Body of pancreas (tissue), 4 donors: Measurements from ENCODE around the gene WRNIP1.

Experiments used
- CTCF ChIP-seq, 7 experiments: fragments of 450-650 bp in 4 of 7; fragments of 200-600 bp in 3 of 7; sonication (generic) in 3 of 7; IDR thresholded peaks; one replicate each; pipeline ENCODE4 v1.5.1; 2016 to 2019; ENCODE audit warnings: antibody characterized with exemption in 7 of 7
- POLR2A ChIP-seq, 3 donors: fragments of 450-650 bp; IDR thresholded peaks; one replicate each; pipeline ENCODE4 v1.6.1; 2016; ENCODE audit warnings: antibody characterized with exemption in 3 of 3, mild to moderate bottlenecking in 2 of 3

GRCh38 chr6:2753110-2753489 lies 12.1 kb upstream of the WRNIP1 start:
- TF ChIP-seq CTCF (IDR thresholded peaks at IDR 0.05) (no peak), POLR2A (IDR thresholded peaks at IDR 0.05) (no peak)
